Aorta (tissue), 5 donors: Measurements from ENCODE around the gene ST6GAL2. TPM values are rescaled to one million over a fixed set of nuclear protein-coding genes. Genes with fewer than 3 reads are reported as not detected.
A peak's percentile ranks its signal among the peaks of the same experiment; 100 is the strongest.

ENCODE experiments used
- ATAC-seq: fragments of 200-7000 bp; cut with Tn5 transposase; one replicate; pipeline ENCODE4 v1.9.1; 2022; ENCODE audit warnings: moderate library complexity; ENCODE audit not compliant: low FRiP score
- DNase-seq, 2 donors: peaks; one replicate each; pipeline ENCODE4 v3.0.0-alpha.2; 2020
- H3K27ac ChIP-seq, 2 donors: one replicate each; pipeline ENCODE4 v1.5.1; 2013; ENCODE audit warnings: low read length in 2 of 2, mild to moderate bottlenecking in 2 of 2, moderate library complexity in 2 of 2, control low read depth in 1 of 2, inconsistent platforms in 1 of 2, low read depth in 1 of 2
- H3K27me3 ChIP-seq, 2 donors: one replicate each; pipeline ENCODE4 v1.6.1; 2013; ENCODE audit warnings: control low read depth in 1 of 2, low read length in 1 of 2, mild to moderate bottlenecking in 1 of 2, moderate library complexity in 1 of 2; ENCODE audit not compliant: insufficient read depth in 2 of 2, control insufficient read depth in 1 of 2
- H3K36me3 ChIP-seq, 2 donors: one replicate each; pipeline ENCODE4 v1.6.1; 2013; ENCODE audit warnings: control low read depth in 1 of 2, low read length in 1 of 2, mild to moderate bottlenecking in 1 of 2; ENCODE audit not compliant: insufficient read depth in 2 of 2, control insufficient read depth in 1 of 2
- H3K4me1 ChIP-seq, 2 donors: one replicate each; pipeline ENCODE4 v1.6.1; 2013; ENCODE audit warnings: low read length in 2 of 2, control low read depth in 1 of 2, mild to moderate bottlenecking in 1 of 2, moderate library complexity in 1 of 2; ENCODE audit not compliant: insufficient read depth in 2 of 2, control insufficient read depth in 1 of 2
- H3K4me3 ChIP-seq, 2 donors: one replicate each; pipeline ENCODE4 v1.5.1; 2013; ENCODE audit warnings: low read length in 2 of 2, control low read depth in 1 of 2, mild to moderate bottlenecking in 1 of 2
- H3K9me3 ChIP-seq: one replicate; pipeline ENCODE4 v1.6.1; 2013; ENCODE audit warnings: mild to moderate bottlenecking, low read length; ENCODE audit not compliant: control insufficient read depth
- WGBS, 2 donors: extraction: QIAGEN DNeasy Blood & Tissue Kit; methylation state at CpG; one replicate each; pipeline ENCODE4 v1.1.7; 2013; 5-methylcytosine and 5-hydroxymethylcytosine counted together
- intact Hi-C, 2 donors: fragments of 100-400 bp; cut with DNase I; formaldehyde crosslinking; loops; one replicate each; pipeline versions ENCODE4 v1.14.2 to v1.15.0; 2022
- polyA plus RNA-seq, 2 donors: library from polyadenylated mRNA; stranded (reverse); fragments of 200-250 nt; gene quantifications; one replicate each; pipeline ENCODE4 v1.2.3, GENCODE V29; 2013
- total RNA-seq, 2 donors: library from RNA; stranded (reverse); fragmentation: NEBNext Ultra II Directional; extraction: Animal tissue kit (Norgen Biotek cat#: 25700); gene quantifications; one replicate each; pipeline ENCODE4 v1.2.1, GENCODE V29; 2021
- donor health status: healthy with polysubstance abuse.
- donor health status: Bipolar disorder and iron deficiency.
- donor health status: DM: no; HTN: no; CAD: no.
- donor health status: DM: no; HTN: no; CAD: no.
- donor health status: DM: yes; HTN: yes; CAD: no.

Gene ST6GAL2
- total and polyA plus RNA-seq, 4 donors: 7.0 to 107 (median 29.2) TPM

GRCh38 chr2:106827158-106827557 is 58.8 kb downstream of the ST6GAL2 start:
- DNase-seq: no peak
- 69 to 71% methylated on average over 3 of the region's 3 CpGs for WGBS, 2 donors
- H3K4me1 ChIP-seq: no peaks in the 10 kb centered on the region
- no peak overlapping the region for H3K4me3 ChIP-seq
- peaks cover 6 to 7% of the 10 kb centered on the region in 2 donors for H3K36me3 ChIP-seq
- H3K9me3 ChIP-seq: no peaks in the 10 kb centered on the region
- no peaks in the 10 kb centered on the region for H3K27me3 ChIP-seq
- peak overlapping the region; percentile 8 to 37 for H3K27ac ChIP-seq
- no peak for ATAC-seq
- intact Hi-C loops: no loop called here

GRCh38 chr2:106825161-106825560 is 60.8 kb downstream of the ST6GAL2 start:
- Histone ChIP-seq H3K4me1 (no peaks in the 10 kb centered on the region), H3K36me3 (peaks cover 0 to 7% of the 10 kb centered on the region in 2 donors), H3K9me3 (no peaks in the 10 kb centered on the region), H3K27me3 (no peaks in the 10 kb centered on the region), H3K4me3 (no peak overlapping the region), H3K27ac (peak overlapping the region in 1 of 2 donors; percentile 38)
- DNase-seq: no peak
- intact Hi-C loops: no loop called here
- ATAC-seq: no peak
- 95 to 96% methylated on average over 1 of the region's 1 CpG for WGBS, 2 donors

- H3K4me1 ChIP-seq: peaks cover 0 to 5% of the 10 kb centered on the region in 2 donors
- peak; percentile 83 for ATAC-seq
- H3K9me3 ChIP-seq: no peaks in the 10 kb centered on the region
- H3K36me3 ChIP-seq: no peaks in the 10 kb centered on the region
- WGBS, 2 donors: 5 to 10% methylated on average over 4 of the region's 4 CpGs
- intact Hi-C loops: loop anchor here (10.0 kb wide), 2 partner anchors 48 to 518 kb away; no protein-coding TSS in a partner anchor
- DNase-seq: peak; percentile 87 to 88
- no peaks in the 10 kb centered on the region for H3K27me3 ChIP-seq
- peak overlapping the region; percentile 72 to 87 for H3K27ac ChIP-seq
- H3K4me3 ChIP-seq: no peak overlapping the region
Observed at GRCh38 chr2:106816974-106817373, 69.0 kb downstream of the ST6GAL2 start.

- peaks cover 4 to 13% of the 10 kb centered on the region in 2 donors for H3K4me1 ChIP-seq
- H3K36me3 ChIP-seq: no peaks in the 10 kb centered on the region
- intact Hi-C loops: loop anchor here (5.0 to 10.0 kb wide), 5 partner anchors 39 to 522 kb away; partner anchors contain the start of gene ST6GAL2 (in 1 of the 2)
- DNase-seq (no peak), ATAC-seq (no peak)
- H3K9me3 ChIP-seq: no peaks in the 10 kb centered on the region
- H3K27ac ChIP-seq: peak overlapping the region; percentile 23 to 52
- H3K4me3 ChIP-seq: no peak overlapping the region
- H3K27me3 ChIP-seq: no peaks in the 10 kb centered on the region
- 1 to 17% methylated on average over 5 of the region's 5 CpGs for WGBS, 2 donors
Observed at GRCh38 chr2:106812841-106813240, 73.1 kb downstream of the ST6GAL2 start.

DNA sequence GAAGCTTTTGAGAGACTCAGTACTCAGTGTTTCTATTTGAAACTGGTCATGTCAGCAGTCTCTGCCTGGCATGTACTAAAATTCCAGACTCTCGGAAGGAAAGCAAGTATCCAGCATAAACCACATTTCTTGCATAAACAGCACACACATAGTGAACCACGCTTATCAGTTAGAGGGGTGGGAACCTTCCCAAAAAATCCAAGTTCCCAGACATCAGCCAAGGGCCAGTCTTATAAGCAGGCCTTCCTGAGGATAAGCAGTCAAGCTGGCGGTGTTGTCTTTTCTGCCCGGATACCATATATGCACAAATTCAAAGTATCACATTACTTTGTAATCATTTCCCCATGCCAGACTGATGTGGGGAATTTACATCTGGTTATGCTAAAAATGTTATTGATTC is 73.6 kb downstream of the ST6GAL2 start:
- Histone ChIP-seq H3K27me3 (no peaks in the 10 kb centered on the region), H3K36me3 (no peaks in the 10 kb centered on the region), H3K9me3 (no peaks in the 10 kb centered on the region), H3K4me3 (no peak overlapping the region), H3K27ac (peak overlapping the region; percentile 65 to 78), H3K4me1 (peaks cover 4 to 13% of the 10 kb centered on the region in 2 donors)
- peak; percentile 76 for ATAC-seq
- peak in 1 of 2 donors; percentile 63 for DNase-seq
- 2 to 9% methylated on average over 4 of the region's 4 CpGs for WGBS, 2 donors
- intact Hi-C loops: loop anchor here (5.0 to 10.0 kb wide), 5 partner anchors 40 to 522 kb away; partner anchors contain the start of gene ST6GAL2 (in 1 of the 2)

DNA sequence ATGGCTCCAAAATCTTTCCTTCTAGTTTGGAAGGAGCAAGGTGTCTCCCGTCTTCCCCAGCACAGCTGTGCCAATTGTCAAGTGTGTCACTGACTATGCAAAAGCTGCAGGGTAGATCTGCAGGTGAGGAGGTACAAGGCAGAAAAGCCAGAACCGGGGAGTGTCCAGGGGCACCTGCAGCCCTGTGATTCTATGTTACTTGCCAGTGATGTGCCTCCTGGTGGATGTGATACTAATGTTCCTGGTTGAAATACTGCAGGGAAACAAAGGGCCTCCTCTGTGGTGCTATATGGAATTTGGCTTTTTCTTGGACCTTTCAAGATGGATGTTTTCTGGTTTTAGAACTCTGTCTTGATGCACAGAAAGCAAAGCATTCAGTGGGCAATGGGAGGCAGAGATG is 80.3 kb downstream of the ST6GAL2 start:
- Histone ChIP-seq H3K4me3 (no peak overlapping the region), H3K36me3 (peaks cover 0 to 12% of the 10 kb centered on the region in 2 donors), H3K9me3 (no peaks in the 10 kb centered on the region), H3K27ac (no peak overlapping the region), H3K4me1 (peaks cover 3 to 6% of the 10 kb centered on the region in 2 donors), H3K27me3 (no peaks in the 10 kb centered on the region)
- 85 to 86% methylated on average over 2 of the region's 2 CpGs for WGBS, 2 donors
- ATAC-seq: no peak
- intact Hi-C loops: no loop called here
- no peak for DNase-seq

DNA sequence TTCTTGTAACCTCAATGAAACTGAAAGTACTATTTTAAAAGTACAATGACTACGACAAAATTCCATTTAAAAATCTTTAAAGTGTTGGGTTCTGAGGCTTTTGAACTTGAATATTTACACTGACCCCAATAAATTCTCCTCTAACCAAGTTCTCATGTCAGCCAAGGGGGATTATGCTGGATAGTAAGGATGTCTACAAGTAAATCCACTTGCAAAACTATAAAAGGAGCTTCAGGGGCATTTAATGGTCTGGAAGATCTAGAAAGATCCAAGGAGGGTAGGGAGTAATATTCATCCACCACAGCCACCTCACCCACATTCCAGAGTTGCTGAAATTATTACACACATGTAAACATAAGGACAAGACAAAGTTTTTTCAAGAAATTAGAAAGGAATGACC is 81.8 kb downstream of the ST6GAL2 start:
- Histone ChIP-seq H3K27ac (no peak overlapping the region), H3K36me3 (peaks cover 7 to 14% of the 10 kb centered on the region in 2 donors), H3K4me1 (peaks cover 3 to 6% of the 10 kb centered on the region in 2 donors), H3K4me3 (no peak overlapping the region), H3K9me3 (no peaks in the 10 kb centered on the region), H3K27me3 (no peaks in the 10 kb centered on the region)
- DNase-seq: no peak
- intact Hi-C loops: no loop called here
- no peak for ATAC-seq
- WGBS, 2 donors: 71 to 73% methylated on average over 1 of the region's 1 CpG

GRCh38 chr2:106800976-106801655 is 84.9 kb downstream of the ST6GAL2 start:
- H3K4me3 ChIP-seq: no peak overlapping the region
- no peak for DNase-seq
- peaks cover 0 to 3% of the 10 kb centered on the region in 2 donors for H3K4me1 ChIP-seq
- peak overlapping the region in 1 of 2 donors; percentile 69 for H3K27ac ChIP-seq
- 85 to 88% methylated on average over 10 of the region's 10 CpGs for WGBS, 2 donors
- H3K27me3 ChIP-seq: no peaks in the 10 kb centered on the region
- ATAC-seq: no peak
- intact Hi-C loops: no loop called here
- peaks cover 7 to 12% of the 10 kb centered on the region in 2 donors for H3K36me3 ChIP-seq
- no peaks in the 10 kb centered on the region for H3K9me3 ChIP-seq

GRCh38 chr2:106800180-106800579 is 85.8 kb downstream of the ST6GAL2 start:
- peaks cover 7 to 10% of the 10 kb centered on the region in 2 donors for H3K36me3 ChIP-seq
- WGBS, 2 donors: 90 to 96% methylated on average over 4 of the region's 4 CpGs
- peak overlapping the region in 1 of 2 donors; percentile 69 for H3K27ac ChIP-seq
- H3K4me1 ChIP-seq: peaks cover 0 to 3% of the 10 kb centered on the region in 2 donors
- ATAC-seq (no peak), DNase-seq (no peak)
- intact Hi-C loops: no loop called here
- H3K4me3 ChIP-seq: no peak overlapping the region
- H3K9me3 ChIP-seq: no peaks in the 10 kb centered on the region
- H3K27me3 ChIP-seq: no peaks in the 10 kb centered on the region
